ENCODE measurements around the gene THUMPD2. TPM values are rescaled to one million over a fixed set of nuclear protein-coding genes. Genes with fewer than 3 reads are reported as not detected.
"Not testable (repeated sequence)": the region's sequence is repeated elsewhere in the genome, so short reads cannot be mapped to it uniquely, and the experiment has no call there.

Gene THUMPD2
- total and polyA plus RNA-seq, 10 donors = 8.7 to 16.9 (median 13.3) TPM

DNA sequence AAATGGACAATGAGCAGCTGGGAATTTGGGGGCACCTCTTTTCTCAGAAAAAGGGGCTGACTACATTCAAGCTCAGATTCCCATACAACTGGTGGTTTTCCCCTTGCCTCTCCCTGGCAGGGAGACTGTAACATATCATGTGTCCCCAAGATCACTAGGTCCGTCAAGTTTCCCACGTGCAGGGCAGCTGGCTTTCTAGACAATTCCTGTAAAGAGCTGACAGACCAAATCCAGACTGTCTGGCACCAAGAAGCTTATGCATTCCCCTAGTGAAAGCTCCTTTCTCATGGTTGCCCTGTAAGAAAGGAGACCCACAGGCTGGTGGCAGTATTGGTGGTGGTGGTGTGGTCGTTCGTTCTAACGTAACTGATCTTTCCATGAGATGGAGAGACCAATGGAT lies 48.8 kb downstream of the THUMPD2 start:
- Histone ChIP-seq H3K4me3 (no peak overlapping the region), H3K9me3 (no peaks in the 10 kb centered on the region), H3K36me3 (peaks cover 0 to 27% (median 7%) of the 10 kb centered on the region in 6 donors), H3K27me3 (replicated peaks in 1 of 7) (no peaks in the 10 kb centered on the region), H3K4me1 (peaks cover 0 to 3% (median 0%) of the 10 kb centered on the region in 6 donors), H3K27ac (no peak overlapping the region)
- intact Hi-C loops (cut with DNase I; ENCODE audit: low total_unique reads) = no loop called here
- DNase-seq = no peak
- 72 to 95% (median 89%) methylated on average over 3 to 5 of the region's 5 CpGs for WGBS, 5 donors
- no peak for TF ChIP-seq POLR2AphosphoS5 (IDR thresholded peaks at IDR 0.05)
- no peak for TF ChIP-seq CTCF (IDR thresholded peaks at IDR 0.05 in 8 of 11, conservative IDR thresholded peaks at IDR 0.05 in 3 of 11)
- no peak for TF ChIP-seq POLR2A (IDR thresholded peaks at IDR 0.05)

GRCh38 chr2:39728941-39729351 lies 50.1 kb downstream of the THUMPD2 start:
- H3K4me3 ChIP-seq = no peak overlapping the region
- no peak for DNase-seq
- peak in 9 of 11 experiments; percentile 11 to 63 (median 46) for TF ChIP-seq CTCF (IDR thresholded peaks at IDR 0.05 in 8 of 11, conservative IDR thresholded peaks at IDR 0.05 in 3 of 11)
- TF ChIP-seq POLR2A (IDR thresholded peaks at IDR 0.05) = no peak
- peaks cover 0 to 14% (median 3%) of the 10 kb centered on the region in 6 donors for H3K36me3 ChIP-seq
- no peaks in the 10 kb centered on the region for H3K27me3 ChIP-seq (replicated peaks in 1 of 7)
- H3K4me1 ChIP-seq = peaks cover 0 to 3% (median 0%) of the 10 kb centered on the region in 6 donors
- intact Hi-C loops (cut with DNase I; ENCODE audit: low total_unique reads) = no loop called here
- no peaks in the 10 kb centered on the region for H3K9me3 ChIP-seq
- H3K27ac ChIP-seq = no peak overlapping the region
- WGBS, 5 donors = 59 to 69% (median 63%) methylated on average over 5 of the region's 5 CpGs

DNA sequence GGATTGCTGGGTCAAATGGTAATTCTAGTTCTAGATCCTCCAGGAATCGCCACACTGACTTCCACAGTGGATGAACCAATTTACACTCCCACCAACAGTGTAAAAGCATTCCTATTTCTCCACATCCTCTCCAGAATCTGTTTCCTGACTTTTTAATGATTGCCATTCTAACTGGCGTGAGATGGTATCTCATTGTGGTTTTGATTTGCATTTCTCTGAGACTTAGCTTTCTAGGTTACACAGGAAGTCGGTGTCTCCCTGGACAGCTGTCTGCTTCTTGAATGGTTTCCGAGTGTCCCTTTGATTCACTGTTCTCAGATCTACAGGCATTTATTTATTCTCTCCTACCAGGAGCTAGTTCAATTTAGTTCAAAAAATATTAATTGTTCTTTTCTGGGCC lies 51.0 kb downstream of the THUMPD2 start:
- intact Hi-C loops (cut with DNase I; ENCODE audit: low total_unique reads); H3K9me3 ChIP-seq; H3K4me3 ChIP-seq; H3K27ac ChIP-seq; H3K4me1 ChIP-seq; H3K36me3 ChIP-seq; DNase-seq; H3K27me3 ChIP-seq (replicated peaks in 1 of 7): not testable (repeated sequence)
- 18 to 46% (median 40%) methylated on average over 4 of the region's 4 CpGs for WGBS, 5 donors

GRCh38 chr2:39725401-39725800 lies 53.7 kb downstream of the THUMPD2 start:
- DNase-seq = no peak
- Histone ChIP-seq H3K4me1 (no peaks in the 10 kb centered on the region), H3K4me3 (no peak overlapping the region), H3K9me3 (no peaks in the 10 kb centered on the region), H3K36me3 (peaks cover 0 to under 1% (median 0%) of the 10 kb centered on the region in 6 donors), H3K27ac (no peak overlapping the region), H3K27me3 (replicated peaks in 1 of 7) (no peaks in the 10 kb centered on the region)
- intact Hi-C loops (cut with DNase I; ENCODE audit: low total_unique reads) = no loop called here
- TF ChIP-seq POLR2AphosphoS5 (IDR thresholded peaks at IDR 0.05) (no peak), POLR2A (IDR thresholded peaks at IDR 0.05) (no peak), CTCF (IDR thresholded peaks at IDR 0.05 in 8 of 11, conservative IDR thresholded peaks at IDR 0.05 in 3 of 11) (no peak)
- 86 to 96% (median 89%) methylated on average over 5 of the region's 5 CpGs for WGBS, 5 donors

DNA sequence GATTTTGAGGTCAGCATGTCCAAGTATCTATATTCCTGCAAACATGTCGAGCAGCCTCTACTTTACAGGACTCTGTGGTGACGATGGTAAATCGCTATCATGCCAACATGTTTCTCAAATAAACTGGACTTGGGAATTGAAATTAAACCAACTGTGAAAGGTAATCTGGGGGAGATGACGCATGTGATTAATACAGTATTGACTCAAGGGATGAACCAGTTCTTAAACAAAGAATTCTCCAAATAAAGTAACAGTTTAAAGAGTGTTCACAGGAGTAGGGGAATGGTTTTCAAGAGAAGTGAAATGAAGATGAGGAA lies 54.3 kb downstream of the THUMPD2 start:
- WGBS, 5 donors = 86 to 94% (median 90%) methylated on average over 4 of the region's 4 CpGs
- Histone ChIP-seq H3K36me3 (no peaks in the 10 kb centered on the region), H3K9me3 (no peaks in the 10 kb centered on the region), H3K27ac (no peak overlapping the region), H3K4me3 (no peak overlapping the region), H3K27me3 (replicated peaks in 1 of 7) (no peaks in the 10 kb centered on the region), H3K4me1 (no peaks in the 10 kb centered on the region)
- intact Hi-C loops (cut with DNase I; ENCODE audit: low total_unique reads) = no loop called here
- no peak for DNase-seq
- TF ChIP-seq POLR2AphosphoS5 (IDR thresholded peaks at IDR 0.05) (no peak), POLR2A (IDR thresholded peaks at IDR 0.05) (no peak), CTCF (IDR thresholded peaks at IDR 0.05 in 8 of 11, conservative IDR thresholded peaks at IDR 0.05 in 3 of 11) (no peak)

All from spleen (tissue), 11 donors.